SKM-1 treated with dmso at 0.1 percent for 144 hours (cell line): ENCODE measurements around the gene CCDC102B.

Experiments
- DNase-seq: peaks from one replicate; lab custom pipeline; 2025; ENCODE audit not compliant: unreplicated experiment; lab: John Stamatoyannopoulos, UW

Gene CCDC102B

GRCh38 chr18:69071680-69072079 lies 273.8 kb downstream of the CCDC102B start:
- no peak for DNase-seq

- DNase-seq, result no peak
Measured at GRCh38 chr18:69081846-69082245, 284.0 kb downstream of the CCDC102B start.

GRCh38 chr18:69082499-69082898 lies 284.6 kb downstream of the CCDC102B start:
- DNase-seq, result no peak

- DNase-seq, result no peak
Measured at GRCh38 chr18:69085951-69086350, 288.1 kb downstream of the CCDC102B start.

- no peak for DNase-seq
Measured at GRCh38 chr18:69088973-69089372, 291.1 kb downstream of the CCDC102B start.

GRCh38 chr18:69097349-69097748 lies 299.5 kb downstream of the CCDC102B start:
- DNase-seq, result no peak

GRCh38 chr18:69102959-69103358 lies 305.1 kb downstream of the CCDC102B start:
- DNase-seq, result no peak
